OCI-M1 (cell line): ENCODE results near the gene KIF5C.

Source experiments
- DNase-seq: peaks from one replicate; lab custom pipeline; 2025; lab: John Stamatoyannopoulos, UW

KIF5C gene

DNA sequence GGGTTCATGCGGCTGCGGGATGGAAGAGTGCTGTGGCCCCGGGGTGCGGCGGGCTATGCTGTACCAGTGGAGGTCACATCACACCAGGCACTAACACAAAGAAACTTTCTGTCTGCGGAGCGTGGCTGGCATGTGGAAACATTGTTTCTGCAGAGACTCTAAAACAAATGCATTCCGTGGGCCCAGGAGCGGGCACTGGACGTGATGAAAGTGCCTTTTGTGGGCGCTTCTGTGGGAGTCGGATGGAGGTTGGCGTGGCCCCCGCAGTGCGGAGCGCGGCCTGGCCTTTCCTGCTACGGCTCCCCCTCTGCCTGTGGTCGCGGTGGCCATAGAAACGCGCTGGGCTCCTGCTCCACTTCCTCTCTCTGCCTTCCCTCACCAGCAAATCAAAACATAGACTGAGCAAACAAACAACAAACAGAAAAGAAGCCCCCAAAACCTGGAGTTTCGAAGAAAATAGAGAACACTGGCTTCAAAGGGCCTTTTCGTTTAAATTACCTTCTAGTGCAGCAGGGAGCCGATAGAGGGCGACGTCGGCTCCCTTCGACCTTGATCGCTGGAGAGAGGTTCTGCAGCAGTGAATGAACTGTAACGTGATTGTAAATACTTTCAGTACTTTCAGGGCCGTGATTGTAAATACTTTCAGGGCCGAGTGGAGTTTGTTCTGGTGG lies 51.4 kb downstream of the KIF5C start:
- peak; percentile 77 for DNase-seq

DNA sequence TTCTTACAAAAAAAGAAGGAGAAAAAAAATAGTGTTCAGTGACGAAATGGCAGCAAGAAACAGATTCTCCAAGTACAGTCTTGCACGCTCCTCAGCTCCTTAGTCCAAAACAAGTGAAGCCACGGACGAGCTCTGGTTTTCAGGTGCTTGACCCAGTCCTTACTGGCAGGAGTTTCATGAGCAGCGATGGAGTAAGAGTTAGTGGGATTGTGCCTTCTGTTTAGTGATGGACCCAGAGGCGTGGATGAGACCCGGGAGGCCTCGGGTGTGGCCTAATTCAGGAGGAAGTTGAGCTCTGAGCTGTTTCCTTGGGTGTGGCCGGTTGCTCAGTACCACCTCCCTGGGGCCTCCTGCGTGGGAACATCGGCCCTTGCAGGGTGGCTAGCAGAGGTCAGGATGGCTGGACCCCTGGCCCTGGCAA lies 52.0 kb downstream of the KIF5C start:
- peak; percentile 53 for DNase-seq

DNA sequence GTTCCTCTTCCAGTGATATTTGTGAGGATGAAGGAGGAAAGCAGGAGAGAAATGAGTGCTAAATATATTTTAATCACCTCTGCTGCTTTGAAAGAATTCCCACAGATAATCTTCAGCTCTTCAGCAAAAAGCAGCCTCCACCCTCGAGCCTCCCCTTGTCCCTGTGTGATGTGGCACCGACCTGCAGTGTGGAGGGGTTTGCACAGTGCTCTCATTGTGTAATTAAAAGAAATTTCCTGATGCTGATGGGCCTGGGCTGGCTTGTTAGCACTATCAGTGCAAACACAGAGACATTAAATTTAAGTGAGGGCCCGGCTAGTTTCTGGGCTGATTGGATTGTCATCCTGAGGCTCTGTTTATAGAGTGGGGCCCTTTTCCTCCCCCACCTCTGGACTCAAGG lies 53.4 kb downstream of the KIF5C start:
- no peak for DNase-seq

DNA sequence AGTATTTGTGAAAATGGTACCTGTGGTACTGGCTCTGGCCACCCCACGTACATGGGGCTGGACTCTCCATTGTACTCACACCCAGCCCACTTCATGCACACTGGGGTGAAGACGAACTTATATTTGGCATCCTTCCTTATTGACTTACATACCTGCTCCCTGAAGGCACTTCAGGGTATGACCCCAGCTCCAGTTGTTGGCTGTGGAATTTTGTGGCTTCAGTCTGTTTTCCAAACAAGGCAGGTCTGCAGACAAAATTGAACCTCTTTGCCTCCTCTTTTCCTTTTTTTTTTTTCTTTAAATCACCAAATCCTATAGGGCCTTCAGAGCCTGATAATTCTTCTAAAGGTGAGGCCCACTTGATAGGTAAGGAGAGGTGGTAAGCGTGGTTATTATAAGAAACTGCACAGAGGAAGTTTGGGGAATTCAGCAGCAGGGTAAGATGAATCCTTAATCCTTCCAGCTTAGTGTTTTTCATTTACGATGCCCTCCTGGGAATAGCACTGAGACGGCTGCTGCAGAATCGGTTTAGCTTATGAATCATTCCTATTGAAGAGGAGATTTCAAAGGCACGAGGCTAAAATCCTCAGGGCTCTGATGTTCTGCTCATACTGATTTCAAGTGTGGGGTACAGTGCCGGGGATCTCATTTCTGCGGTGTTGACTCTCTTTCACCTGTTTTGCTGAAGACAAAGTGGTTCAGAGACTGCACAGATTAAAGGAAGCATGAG lies 55.2 kb downstream of the KIF5C start:
- no peak for DNase-seq

DNA sequence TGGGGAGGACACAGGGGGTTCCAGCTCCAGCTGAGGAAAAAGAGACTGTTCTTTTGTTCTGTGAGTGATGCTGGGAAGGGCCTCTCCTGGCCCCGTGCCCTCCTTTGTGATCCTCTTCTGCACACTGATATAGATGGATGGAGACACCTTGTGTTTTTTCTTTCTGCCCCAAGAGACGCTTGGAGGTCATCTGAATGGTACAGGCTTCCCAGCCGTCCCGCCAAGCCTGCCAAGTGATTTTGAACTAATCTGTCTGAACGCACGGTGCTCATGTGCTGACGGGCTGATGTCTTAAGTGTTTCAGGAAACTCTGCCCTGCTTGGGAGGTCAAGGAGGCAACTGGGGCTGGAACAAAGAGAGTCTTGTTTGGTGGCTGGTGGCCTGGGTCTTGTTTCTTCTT lies 57.5 kb downstream of the KIF5C start:
- DNase-seq = no peak

DNA sequence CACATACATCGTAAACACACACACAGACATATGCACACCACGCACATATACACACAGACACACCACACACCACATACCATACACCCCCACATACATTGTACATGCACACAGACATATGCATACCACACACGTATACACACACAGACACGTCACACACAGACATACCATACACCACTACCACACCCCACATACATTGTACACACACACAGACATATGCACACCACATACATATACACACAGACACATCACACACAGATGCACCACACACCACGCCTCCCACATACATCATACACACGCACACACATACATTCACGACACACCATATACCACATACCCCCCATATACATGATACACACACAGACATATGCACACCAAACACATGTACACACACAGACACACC lies 58.4 kb downstream of the KIF5C start:
- DNase-seq = no peak

DNA sequence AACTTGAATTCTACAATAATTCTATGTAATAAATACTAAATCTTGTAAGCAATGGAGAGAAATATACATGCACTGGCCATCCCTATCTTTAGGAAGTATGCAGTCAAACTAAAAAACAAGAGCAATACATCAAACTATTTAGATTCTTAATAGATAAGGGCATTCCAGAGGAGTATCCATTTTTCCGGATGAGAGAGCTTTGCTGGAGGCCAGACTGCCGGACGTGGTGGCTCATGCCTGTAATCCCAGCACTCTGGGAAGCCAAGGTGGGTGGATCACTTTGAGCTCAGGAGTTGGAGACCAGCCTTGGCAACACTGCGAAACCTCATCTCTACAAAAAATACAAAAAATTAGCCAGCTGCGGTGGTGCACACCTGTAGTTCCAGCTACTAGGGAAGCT lies 60.8 kb downstream of the KIF5C start:
- DNase-seq = no peak

DNA sequence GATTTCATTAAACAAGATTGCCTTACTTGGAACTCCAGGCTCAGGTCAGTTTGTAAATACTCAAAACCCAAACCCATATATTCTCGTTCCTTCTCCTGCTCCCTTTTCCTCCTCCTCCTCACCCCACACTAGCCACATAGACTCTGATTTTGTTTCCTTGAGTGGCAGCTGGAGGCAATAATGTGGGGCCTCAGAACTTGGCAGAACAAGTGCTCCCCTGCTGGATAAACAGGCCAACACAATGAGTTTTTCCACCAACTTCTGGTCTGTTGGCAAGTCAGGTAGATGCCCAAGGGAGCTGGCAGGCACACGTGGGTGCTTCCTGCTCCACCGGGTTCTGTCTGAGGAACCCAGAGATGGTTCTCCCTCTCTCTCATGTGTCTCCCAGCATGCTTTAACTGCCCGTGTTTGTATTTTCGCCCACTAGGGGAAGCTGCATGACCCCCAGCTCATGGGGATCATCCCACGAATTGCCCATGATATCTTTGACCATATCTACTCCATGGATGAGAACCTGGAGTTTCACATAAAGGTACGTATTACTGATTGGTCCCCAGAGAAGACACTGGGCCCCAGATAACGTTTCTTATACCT lies 61.9 kb downstream of the KIF5C start:
- DNase-seq = no peak

DNA sequence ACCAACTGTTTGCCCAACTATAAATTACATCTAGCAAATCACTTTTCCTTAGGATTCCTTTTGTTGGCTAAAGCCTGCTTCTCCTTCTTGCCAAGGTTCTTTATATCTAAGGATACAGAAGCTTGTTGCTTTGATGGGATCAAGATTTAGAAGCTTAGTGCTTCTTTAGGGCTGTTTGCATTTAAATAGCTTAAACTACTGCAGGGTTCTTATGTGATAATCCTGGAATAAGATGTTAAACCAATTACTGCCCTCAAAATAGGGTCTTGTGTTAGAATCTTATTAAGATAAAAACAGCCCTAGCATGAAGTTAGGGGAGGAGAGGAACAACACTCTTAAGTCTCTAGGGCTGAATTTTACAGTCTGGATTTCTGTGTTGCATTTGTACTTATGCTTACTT lies 64.2 kb downstream of the KIF5C start:
- no peak for DNase-seq

DNA sequence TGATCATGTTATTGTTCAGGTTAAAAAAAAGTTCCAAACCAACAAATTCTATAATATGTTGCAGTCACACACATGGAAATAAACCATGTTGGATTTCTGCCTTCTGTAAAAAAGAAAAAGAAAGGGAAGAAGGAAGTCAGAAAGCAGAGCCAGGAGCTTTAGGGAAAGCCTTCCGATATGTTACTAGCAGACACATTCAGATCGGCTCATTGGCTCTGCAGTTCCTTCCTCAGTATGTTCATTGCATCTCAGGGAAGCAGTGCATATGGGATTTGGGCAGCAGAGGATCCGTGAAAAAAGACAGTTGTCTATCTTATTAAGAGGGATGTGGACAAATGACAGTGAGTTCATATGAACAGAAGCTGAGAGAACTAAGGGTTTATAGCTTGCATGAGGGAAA lies 68.1 kb downstream of the KIF5C start:
- DNase-seq = no peak

DNA sequence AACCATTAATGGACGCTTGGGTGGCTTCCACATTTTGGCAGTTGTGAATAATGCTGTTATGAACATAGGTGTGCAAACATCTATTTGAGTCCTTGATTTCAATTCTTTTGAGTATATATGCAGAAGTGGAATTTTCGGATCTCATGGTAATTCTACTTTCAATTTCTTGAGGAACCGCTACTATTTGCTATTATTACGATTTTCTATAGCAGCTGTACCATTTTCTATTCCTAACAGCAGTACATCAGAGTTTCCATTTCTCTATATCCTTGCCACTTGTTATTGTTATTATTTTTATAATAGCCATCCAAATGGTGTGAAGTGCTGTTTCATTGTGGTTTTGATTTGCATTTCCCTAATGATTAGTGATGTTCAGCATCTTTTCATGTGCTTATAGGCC lies 69.5 kb downstream of the KIF5C start:
- no peak for DNase-seq

DNA sequence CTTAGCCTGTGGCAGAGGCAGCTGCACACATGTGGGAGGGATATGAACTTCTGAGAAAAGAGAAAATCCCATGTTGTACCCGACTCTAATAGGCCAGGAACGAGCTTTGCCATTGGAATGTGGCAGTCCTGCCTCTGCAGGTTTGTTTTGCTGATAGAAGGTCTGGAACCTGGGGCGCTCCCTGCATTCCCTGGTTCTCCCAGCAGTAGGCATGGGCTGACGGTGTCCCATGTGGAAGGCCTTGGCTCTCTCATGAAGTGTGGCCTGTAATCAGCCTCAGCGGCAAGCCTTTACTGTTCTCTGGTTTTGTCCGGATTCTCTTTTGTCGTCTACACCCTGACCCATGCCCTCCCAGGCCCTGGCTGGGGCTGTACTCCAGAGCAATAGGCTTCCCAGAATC lies 72.3 kb downstream of the KIF5C start:
- no peak for DNase-seq

DNA sequence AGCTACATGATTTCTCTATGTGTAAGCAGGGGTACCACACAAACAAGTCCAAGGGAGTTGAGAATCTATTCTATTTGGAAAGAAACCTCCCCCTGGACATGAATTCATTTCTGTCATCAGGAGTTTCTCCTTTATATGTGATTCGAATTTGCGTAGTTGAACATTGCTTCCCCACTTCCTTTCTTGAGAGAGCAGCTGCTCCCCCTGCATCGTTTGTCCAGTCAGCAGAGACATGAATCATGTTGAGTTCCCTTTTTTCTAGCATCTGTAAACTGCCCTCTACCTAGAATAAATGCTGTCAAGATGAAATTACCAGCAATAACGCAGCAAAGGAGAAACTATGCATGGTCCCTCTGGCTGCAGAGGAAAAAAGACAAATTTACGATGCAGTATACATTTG lies 73.8 kb downstream of the KIF5C start:
- DNase-seq = peak; percentile 60

DNA sequence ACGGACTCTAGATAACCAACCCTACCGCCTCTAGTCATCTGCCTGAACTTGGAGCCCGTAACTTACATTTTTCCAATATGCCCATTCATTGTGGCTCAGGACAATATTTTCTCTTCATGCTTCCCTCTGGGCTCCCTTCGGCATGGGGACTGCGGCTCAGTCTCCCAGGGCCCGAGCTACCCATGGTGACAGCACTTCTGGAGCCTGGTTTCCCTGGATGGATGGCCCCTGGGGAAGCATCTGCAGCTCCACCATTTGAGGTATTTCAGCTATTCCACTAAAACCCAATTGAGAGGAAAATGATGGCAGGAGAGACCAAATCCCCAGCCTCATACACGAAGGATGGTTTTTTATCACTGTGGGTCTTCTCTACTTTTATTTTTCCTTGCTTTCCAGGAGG lies 74.3 kb downstream of the KIF5C start:
- DNase-seq = no peak

DNA sequence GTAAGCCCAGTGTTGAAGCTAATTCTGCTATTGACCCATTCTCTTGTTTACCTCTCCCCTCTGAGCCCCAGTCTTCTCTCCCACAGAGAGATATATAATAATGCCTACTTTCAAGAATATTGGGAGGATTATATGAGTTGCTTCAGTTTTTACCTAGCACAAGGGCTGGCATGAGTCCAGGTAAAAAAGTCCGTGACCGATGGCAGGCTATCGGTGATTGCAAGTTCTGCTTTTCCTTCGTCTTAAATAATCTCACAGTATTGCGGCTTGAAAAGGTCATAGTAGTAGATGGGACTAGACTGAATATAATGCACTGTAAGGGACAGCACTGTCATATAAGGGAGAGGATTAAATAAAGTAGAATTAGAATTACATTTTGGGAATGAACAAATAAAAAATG lies 77.6 kb downstream of the KIF5C start:
- peak; percentile 59 for DNase-seq

DNA sequence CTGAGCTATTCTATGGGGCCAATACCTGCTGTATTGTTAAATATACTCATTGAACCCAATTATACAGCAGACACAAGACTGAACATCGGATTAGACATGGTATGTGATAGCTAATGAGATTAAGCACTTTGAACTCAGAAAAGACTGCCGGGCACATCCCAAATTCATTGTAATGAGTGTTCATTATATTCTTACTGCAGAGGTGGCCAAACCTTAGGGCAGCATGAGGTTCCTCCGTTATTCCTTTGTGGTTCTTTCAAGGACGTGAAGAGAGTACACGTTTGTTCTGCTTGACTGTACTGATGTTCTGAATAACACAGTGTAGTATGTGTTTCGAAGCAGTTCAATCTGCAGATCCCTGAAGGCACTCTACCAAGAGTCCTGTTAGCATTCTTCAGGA lies 78.4 kb downstream of the KIF5C start:
- DNase-seq = no peak

DNA sequence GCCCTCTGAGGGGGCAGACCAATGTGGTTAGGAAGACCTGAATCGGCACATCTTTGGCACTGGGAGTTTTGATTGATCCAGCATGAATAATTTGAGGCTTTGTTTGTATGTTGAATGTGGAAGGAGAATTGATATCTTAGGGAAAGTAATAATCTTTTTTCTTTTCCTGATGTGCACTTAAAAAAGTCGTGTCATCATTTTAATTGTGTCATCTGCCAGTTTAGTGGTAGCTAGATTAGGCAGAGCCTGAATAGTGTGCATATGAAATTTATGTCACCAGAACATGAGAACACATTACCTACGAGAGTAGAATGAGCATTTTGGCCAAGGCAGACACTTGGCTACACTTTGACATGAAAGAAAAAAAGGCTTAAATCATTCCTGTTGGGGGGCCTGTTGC lies 79.5 kb downstream of the KIF5C start:
- DNase-seq = no peak

DNA sequence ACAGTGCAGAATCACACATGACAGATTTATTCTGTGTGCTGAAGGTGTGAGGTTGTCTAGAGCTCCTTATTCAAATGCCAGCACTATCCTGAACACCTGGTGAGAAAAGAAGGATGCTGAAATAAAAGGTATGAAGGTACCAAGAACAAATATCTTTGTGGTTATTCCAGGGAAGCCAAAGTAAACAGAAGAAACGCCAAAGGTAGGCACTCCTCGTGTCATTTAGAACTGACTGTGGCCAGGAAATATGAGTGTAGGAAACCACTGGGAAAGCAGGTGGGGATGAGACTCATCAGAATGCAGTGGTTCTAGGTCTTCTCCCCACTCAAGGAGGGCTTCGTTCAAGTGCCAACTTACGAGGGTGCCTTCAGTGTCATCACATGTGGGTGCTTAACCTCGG lies 80.8 kb downstream of the KIF5C start:
- no peak for DNase-seq

DNA sequence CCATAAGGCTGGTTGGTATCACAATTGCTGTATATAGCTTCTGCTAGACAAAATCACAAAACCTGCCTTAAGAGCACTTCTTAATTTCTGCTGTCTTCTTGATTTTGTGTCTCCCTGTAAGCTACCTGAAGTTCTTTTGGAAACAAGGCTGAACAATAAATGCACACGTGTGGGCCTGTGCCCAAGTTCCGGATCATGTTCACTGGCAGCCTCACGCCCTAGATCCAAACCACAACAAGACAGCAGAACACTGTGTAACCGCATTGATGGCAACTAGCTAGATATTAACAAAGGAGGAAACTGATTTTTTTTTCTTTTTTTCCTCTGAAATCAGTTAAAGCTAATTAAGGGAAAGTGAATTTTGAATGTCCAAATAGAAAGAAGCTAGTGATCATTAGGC lies 82.0 kb downstream of the KIF5C start:
- DNase-seq = no peak

DNA sequence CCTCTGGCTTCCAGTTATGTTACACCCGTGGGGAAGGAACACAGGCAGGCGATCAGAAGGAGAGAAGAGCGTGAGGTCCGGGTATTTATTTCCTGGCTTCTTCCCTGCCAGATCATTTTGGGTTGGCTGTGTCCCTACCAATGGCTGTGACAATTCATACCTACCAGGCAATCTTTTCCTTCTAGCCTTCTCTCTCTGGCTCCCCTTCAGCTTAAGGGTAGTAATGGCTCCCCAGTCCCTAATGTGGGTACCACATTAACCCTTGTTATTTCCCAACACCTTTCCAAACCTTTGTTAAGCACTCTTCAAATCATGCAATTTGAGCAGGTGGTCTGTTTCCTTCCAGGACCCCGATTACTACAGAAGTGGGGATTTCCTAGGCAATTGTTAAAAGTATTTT lies 84.7 kb downstream of the KIF5C start:
- no peak for DNase-seq

DNA sequence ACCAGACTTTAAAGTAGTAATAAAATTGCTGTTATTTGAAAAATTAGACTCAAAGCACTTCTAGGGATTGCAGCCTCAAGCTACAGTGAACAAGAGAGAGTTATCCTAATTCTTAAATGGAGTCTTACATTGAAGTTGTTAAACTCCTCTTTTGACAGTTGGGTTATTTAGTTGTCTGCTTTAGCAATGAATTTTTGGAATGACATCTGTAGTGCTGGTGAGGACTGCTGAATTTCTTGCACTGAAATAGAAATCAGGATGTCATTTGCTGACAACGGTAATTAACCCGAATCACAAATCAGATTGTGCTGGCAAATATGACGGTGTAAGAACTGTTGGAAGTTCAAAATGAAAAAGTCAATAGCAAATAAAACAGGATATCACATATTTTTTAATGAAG lies 85.5 kb downstream of the KIF5C start:
- DNase-seq = no peak

DNA sequence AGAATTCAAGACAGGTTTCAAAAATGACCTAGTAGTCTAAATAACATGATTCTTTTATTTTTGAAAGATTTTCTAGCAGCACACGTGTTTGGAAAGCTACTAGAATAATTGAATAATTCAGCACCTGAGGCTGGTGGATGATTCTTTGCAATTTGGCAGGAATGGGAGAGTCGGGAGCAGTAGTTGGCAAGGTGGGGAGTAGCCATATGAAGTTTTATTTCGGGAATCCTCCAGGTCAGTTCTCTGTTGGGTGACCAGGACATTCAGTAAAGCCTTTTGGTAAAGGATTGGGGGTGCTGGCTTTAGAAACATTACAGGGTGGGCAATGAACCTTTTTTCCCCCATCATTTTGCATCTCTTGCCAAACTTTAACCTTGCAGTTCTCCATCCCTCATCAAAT lies 88.4 kb downstream of the KIF5C start:
- no peak for DNase-seq

DNA sequence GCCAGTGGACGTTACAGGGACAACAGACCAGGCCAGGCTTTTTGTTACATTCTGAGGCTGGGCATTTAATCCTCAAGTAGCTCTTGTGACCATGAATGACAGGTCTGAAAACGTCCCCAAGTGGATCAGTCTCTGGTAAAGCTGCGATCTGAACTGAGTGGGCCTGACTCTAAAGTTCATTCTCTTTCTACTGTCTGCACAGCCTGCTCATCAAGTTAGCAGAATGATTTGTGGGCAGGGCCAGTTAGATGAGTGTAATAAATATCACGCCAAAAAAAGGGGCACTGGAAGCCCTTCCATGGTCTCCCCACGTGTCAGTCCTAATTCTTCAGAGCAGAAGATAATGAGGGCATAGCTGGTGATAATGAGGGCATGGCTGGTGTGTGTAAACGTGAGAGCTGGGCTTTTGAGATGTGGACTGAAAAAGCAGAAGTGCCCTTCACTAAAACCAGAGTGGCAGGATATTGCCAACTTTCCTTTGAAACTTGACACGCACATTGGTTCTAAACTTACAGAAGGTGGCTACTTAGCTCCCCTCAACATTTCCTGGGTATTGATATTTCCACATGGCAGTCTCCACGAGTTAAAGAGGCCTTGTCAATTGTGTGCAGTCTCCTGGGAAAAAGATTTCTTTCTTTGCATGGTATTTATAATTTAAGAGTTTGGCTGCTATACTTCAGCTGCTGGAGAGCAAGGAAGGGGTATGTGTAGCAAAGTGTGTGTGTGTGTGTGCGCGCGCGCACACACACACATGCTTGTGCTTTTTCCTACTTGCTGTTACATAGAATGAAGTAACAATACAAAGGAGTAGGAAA lies 90.8 kb downstream of the KIF5C start:
- peak; percentile 22 for DNase-seq
